ENCODE results near the gene GNS. TPM values are rescaled to one million over a fixed set of nuclear protein-coding genes. Genes with fewer than 3 reads are reported as not detected.
A peak's percentile ranks its signal among the peaks of the same experiment; 100 is the strongest.

The GNS gene
- total RNA-seq, 1 experiment from 2014 or later = 26.0 TPM

DNA sequence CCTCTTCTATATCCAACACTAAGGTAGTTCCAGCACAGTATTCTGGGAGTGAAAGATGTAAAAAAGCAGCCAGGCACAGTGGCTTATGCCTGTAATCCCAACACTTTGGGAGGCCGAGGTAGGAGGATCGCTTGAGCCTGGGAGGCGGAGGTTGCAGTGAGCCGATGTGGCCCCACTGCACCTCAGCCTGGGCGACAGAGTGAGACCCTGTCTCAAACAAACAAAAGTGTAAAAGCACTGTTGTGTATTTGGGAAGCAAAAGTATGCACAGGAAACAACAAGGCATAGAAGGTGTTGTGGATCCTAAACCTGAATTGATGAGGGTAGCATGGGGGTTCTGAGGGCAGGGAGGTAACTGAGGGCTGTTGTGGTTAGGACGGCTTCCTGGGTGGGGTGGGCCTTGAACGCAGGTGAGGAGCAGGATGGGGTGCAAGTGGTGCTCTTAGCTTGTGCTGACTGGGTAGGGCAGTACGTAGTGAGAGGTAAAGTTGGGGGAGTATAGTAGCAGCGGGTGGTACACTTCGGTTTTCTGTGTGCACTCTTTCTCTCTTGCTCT is 84.8 kb downstream of the GNS start:
- DNase-seq = no peak
- TF ChIP-seq CTCF (conservative IDR thresholded peaks at IDR 0.05) = no peak
- H3K9ac ChIP-seq (ENCODE audit: extremely low read depth, insufficient read length, low read length) = no peak overlapping the region
- H3K18ac ChIP-seq (ENCODE audit: insufficient read length, low read depth, low read length) = no peak overlapping the region
- H3K4me2 ChIP-seq (ENCODE audit: insufficient read depth, insufficient read length, low read length) = no peak overlapping the region
- H3K56ac ChIP-seq (ENCODE audit: insufficient read length, low read depth, low read length) = no peak overlapping the region
- no peak overlapping the region for H2BK5ac ChIP-seq (ENCODE audit: insufficient read length, low read length)
- no peaks in the 10 kb centered on the region for H3K9me3 ChIP-seq (ENCODE audit: control insufficient read depth, low read depth, low read length)
- no peak overlapping the region for H3K23ac ChIP-seq (ENCODE audit: insufficient read length, low read depth, low read length)
- H3K4ac ChIP-seq (ENCODE audit: low read depth, low read length) = no peak overlapping the region
- no peak overlapping the region for H4K5ac ChIP-seq (ENCODE audit: insufficient read length, low read depth, low read length)
- H3K79me2 ChIP-seq (ENCODE audit: insufficient read depth, low read length) = peaks cover 9% of the 10 kb centered on the region; the same call in 1 of the 2 replicates
- no peaks in the 10 kb centered on the region for H3K27me3 Mint-ChIP-seq (ENCODE audit: low read depth)
- no peak overlapping the region for H2AK5ac ChIP-seq (ENCODE audit: insufficient read length, low read length)
- H3K4me1 Mint-ChIP-seq = peaks cover 47 to 66% of the 10 kb centered on the region in 2 experiments
- H3K14ac ChIP-seq (ENCODE audit: insufficient read depth, low read length) = no peak overlapping the region
- H4K8ac ChIP-seq (replicated peaks; ENCODE audit: insufficient read length, low read depth, low read length) = no peak overlapping the region
- H3K27me3 ChIP-seq (ENCODE audit: insufficient read depth, low read length) = no peaks in the 10 kb centered on the region
- no peak overlapping the region for H2BK15ac ChIP-seq (ENCODE audit: low read depth, low read length)
- no peak overlapping the region for H4K91ac ChIP-seq (ENCODE audit: insufficient read length, low read depth, low read length)
- H3K9me3 Mint-ChIP-seq = no peaks in the 10 kb centered on the region
- no CpG with 5 or more reads among the region's 10 CpGs for WGBS (ENCODE audit: extremely low coverage, insufficient read length, low lambda C conversion rate)
- H3K27ac Mint-ChIP-seq = peak overlapping the region; percentile 50 to 93 (median 56); a peak in 5 of 7 replicates
- no peak overlapping the region for H2BK120ac ChIP-seq (ENCODE audit: low read depth, low read length, poor library complexity, severe bottlenecking)
- no peak overlapping the region for H3T11ph ChIP-seq (ENCODE audit: low read length)
- H2BK20ac ChIP-seq (ENCODE audit: low read depth, low read length, poor library complexity, severe bottlenecking) = no peak overlapping the region
- H3K23me2 ChIP-seq (ENCODE audit: insufficient read length, low read depth, low read length, poor library complexity, severe bottlenecking) = no peaks in the 10 kb centered on the region
- H3K36me3 Mint-ChIP-seq (ENCODE audit: insufficient read depth in 1 of 3, low read depth in 3 of 3) = no peaks in the 10 kb centered on the region; a peak in 1 of 7 replicates
- H3K79me1 ChIP-seq (ENCODE audit: insufficient read depth, low read depth, low read length, poor library complexity, severe bottlenecking) = peaks cover 6% of the 10 kb centered on the region
- no peak overlapping the region for H3K4me3 Mint-ChIP-seq
- no peak overlapping the region for H3K27ac ChIP-seq (ENCODE audit: insufficient read length, low read depth, low read length)
- H3K4me1 ChIP-seq (ENCODE audit: insufficient read depth, low read length) = peaks cover 11% of the 10 kb centered on the region
- H4K20me1 ChIP-seq (ENCODE audit: control insufficient read depth, insufficient read depth, insufficient read length) = no peaks in the 10 kb centered on the region
- H2BK12ac ChIP-seq (ENCODE audit: insufficient read length, low read depth, low read length) = no peak overlapping the region
- H2AFZ ChIP-seq (ENCODE audit: low read length) = no peak overlapping the region
